HG02884 (cell line): ENCODE measurements around the gene GRIN2B.

Experiments
- ATAC-seq: cut with Tn5 transposase; IDR thresholded peaks from one replicate; pipeline ENCODE4 v1.9.1; 2021; ENCODE audit warnings: mild to moderate bottlenecking, moderate library complexity; ENCODE audit not compliant: unreplicated experiment

GRIN2B gene

GRCh38 chr12:13959131-13959723, 22.2 kb downstream of the GRIN2B start:
- ATAC-seq = no peak

DNA sequence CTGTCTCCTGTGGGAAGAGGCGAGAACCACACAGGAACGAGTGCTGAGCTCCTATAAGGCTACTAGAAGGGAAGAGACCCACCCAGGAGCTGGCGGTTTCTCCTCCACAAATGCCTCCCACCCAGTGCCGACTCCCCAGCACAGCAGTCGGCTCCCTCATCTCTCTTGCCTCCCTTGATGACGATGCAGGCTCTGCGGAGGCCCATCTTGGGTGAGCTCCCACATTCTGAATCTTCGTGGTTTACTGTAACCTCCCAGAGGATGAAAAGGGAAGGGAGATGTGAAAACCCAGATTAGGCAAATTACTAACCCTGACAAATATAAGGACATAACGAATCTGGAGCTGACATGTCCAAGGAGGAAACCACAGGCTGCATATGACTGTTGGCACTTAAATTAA, 23.8 kb downstream of the GRIN2B start:
- no peak for ATAC-seq

DNA sequence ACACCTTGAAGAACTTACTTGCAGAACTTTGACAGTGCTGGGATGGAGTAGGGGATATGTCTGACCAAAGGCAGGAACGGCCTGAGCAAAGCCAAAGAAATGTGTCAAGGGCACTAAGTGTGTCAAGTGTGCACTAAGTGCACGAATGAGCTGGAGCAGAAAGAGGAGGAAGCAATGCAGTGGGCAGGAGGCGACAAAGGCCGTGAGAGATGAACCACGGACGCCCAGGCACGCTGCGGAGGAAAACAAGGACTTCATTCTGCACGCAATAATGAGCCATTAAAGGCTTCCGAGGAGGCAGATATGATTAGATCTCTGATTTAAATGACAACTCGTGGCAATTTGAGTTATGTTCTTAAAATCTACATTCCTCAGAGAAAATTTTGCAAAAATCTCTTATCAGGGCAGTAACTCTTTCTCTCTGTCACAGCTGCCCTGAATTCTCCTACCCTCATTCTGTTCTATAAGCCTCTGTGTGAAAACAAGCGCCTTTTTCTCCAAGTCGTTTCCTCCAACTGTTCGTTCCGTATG, 25.3 kb downstream of the GRIN2B start:
- ATAC-seq = no peak

- ATAC-seq = no peak
Measured at GRCh38 chr12:13952096-13952495, 29.3 kb downstream of the GRIN2B start.

GRCh38 chr12:13950502-13950901, 30.9 kb downstream of the GRIN2B start:
- no peak for ATAC-seq

DNA sequence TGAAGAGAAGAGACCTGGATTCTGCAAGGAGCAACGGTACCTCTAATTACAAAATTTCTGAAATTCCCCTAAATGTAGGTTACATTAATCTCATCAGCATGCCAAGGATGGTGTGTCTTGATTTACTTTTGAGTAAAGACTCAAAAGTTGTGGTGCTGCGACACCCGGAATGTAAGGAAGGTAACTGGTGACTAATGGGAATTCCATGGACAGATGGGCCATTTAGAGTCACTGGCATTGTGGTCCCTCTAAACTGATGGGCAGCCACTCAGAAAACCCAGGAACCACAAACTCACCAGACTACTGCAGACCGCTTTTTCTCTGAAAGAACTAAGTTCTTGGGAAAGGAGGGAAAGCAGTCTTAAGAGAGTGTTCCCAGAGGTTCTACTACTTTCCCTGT, 32.8 kb downstream of the GRIN2B start:
- no peak for ATAC-seq

GRCh38 chr12:13947276-13947946, 34.0 kb downstream of the GRIN2B start:
- no peak for ATAC-seq

DNA sequence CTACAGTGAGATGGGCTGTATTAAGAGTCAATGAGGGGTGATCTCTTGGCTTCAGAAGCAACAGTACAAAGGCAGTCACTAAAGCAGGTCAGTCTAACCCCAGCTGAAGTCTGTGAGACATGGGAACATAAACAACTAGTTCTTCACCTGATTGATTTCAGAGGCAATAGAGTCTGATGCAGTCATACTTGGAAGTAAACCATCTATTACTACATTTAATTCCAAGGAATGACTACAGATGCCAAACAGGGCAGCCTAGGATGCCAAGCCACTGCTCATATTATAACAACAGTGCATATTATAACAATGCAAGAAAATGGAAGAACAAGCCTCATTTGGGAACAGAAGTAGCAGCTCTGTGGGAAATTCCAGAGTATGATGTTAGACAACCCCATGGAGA, 35.8 kb downstream of the GRIN2B start:
- ATAC-seq = no peak

- ATAC-seq = no peak
Measured at GRCh38 chr12:13945236-13945635, 36.2 kb downstream of the GRIN2B start.

DNA sequence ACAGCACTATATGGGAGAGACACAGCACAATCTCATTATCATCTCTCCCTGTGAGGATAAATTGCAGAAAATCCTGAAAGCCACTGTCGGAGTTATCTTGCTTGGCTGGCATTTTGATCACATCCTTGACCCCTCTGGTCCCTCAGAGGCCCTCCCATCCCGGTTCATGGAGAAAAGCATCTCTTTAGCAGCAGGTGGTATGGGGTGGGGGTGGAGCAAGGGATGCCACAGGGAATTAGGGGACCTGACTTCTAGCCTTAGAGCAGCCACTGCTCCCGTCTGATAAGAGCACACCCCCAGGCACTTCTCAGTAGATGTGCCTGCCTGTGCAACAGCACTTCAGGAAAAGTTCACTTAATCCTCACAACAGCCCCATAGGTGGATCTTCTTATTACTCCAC, 38.6 kb downstream of the GRIN2B start:
- ATAC-seq = no peak

GRCh38 chr12:13941258-13942249, 39.8 kb downstream of the GRIN2B start:
- no peak for ATAC-seq

DNA sequence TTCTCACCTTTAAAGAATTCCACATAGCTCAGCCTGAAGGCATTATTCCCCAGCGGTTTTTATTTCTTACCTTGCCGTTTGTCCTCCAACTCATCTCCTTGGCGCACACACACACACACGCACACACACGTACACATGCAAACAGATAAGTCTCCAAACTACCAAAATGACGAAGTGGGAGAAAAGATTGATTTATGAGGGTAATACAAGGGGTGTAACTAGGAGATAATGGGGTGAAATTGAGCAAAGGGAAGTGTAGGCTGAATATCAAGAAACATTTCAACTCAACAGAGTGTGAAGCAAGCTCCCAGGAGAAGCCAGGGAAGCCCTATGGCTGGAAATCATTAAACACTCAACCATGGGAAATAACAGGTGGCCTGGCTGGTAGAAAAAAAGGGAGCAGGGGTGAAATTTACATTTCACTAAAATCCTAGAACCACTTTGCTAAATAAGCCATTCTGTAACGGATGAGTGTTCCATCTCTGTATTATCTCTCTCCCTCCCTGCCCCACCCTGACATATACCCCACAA, 41.0 kb downstream of the GRIN2B start:
- ATAC-seq = no peak

DNA sequence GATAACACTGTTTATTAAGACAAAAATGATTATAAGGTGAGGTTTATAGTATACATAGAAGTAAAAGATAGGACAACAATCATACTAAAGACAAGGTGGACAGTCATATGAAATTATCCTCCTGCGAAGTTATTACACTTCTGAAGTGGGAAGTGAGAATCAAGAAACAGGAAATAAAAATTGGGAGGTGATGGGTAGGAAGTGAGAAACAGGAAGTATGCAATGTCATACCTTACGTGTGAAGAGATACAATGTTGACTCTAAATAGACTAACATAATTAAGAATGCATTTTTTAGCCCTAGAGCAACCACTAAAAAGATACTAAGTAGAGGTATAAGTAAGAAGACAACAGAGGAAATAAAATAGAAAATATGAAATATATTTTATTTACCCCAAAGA, 43.7 kb downstream of the GRIN2B start:
- no peak for ATAC-seq

DNA sequence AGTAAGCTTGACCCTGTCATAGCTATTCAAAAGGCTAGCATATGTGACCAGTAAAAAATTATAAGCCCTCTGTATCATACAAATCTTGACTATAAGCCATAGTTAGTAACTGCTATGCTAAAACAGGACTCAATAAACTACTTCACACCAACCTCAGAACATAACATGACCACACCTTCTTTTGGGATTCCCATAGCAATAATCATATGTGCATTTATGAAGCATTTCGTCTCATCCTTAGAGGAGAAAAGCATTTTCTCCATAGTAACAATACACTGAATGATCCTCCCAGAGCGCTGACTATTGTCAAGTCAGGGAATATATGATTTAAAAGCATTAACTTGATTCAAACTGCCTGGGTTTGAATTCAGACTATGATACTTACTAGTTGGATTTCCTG, 46.2 kb downstream of the GRIN2B start:
- no peak for ATAC-seq
